GM12878 (cell line): Measurements from ENCODE around the gene RRP1B. TPM values are rescaled to one million over a fixed set of nuclear protein-coding genes. Genes with fewer than 3 reads are reported as not detected.

ENCODE experiments used
- ATAC-seq: fragments of 200-7000 bp; cut with Tn5 transposase; 3 replicates; pipeline ENCODE4 v1.9.1; 2020; ENCODE audit warnings: mild to moderate bottlenecking, moderate library complexity
- BruUV-seq: library from RNA; stranded (reverse); fragments of 400-500 nt; replicated peaks from 2 replicates; lab custom pipeline; 2021; lab: Mats Ljungman, UMichigan
- CTCF ChIA-PET: fragments of 300-600 bp; sonication (Branson Sonifier 250); formaldehyde crosslinking; extraction: SDS; loops from one replicate; lab custom pipeline; 2021; ENCODE audit warnings: inconsistent platforms; lab: Yijun Ruan, JAX
- POLR2A ChIA-PET: fragments of 350-600 bp; formaldehyde crosslinking; extraction: SDS; loops from one replicate; lab custom pipeline; 2021; ENCODE audit warnings: inconsistent platforms; lab: Charles Lee
- RAD21 ChIA-PET: fragments of 300-600 bp; sonication (Branson Sonifier 250); formaldehyde crosslinking; loops from one replicate; lab custom pipeline; 2023; ENCODE audit warnings: antibody characterized with exemption; ENCODE audit not compliant: unreplicated experiment; lab: Charles Lee
- SMC1A ChIA-PET: fragments of 300-600 bp; sonication (Branson Sonifier 250); formaldehyde crosslinking; loops from one replicate; lab custom pipeline; 2023; ENCODE audit not compliant: unreplicated experiment, uncharacterized antibody; lab: Charles Lee
- DNase-seq: peaks from one replicate; pipeline ENCODE4 v3.0.0-alpha.2; 2011; ENCODE audit warnings: low read depth, low spot score
- FAIRE-seq: peaks from 3 replicates; lab custom pipeline; 2011; peaks lifted over from hg19 to GRCh38; lab: Jason Lieb, UNC
- H2AFZ ChIP-seq: 2 replicates; pipeline ENCODE4 v1.6.0; 2011; ENCODE audit warnings: low read depth, low read length, control low read depth; ENCODE audit not compliant: control insufficient read depth
- H3K27ac ChIP-seq: 2 replicates; pipeline ENCODE4 v1.5.1; 2011; ENCODE audit warnings: control low read depth; ENCODE audit not compliant: control insufficient read depth, insufficient read depth
- H3K27me3 ChIP-seq, 2 experiments: replicated peaks in 1 of 2; 2 replicates each; pipeline versions ENCODE4 v1.6.0 to v1.6.1; 2011; ENCODE audit warnings: low read length in 1 of 2; ENCODE audit not compliant: control insufficient read depth in 2 of 2, insufficient read depth in 2 of 2
- H3K36me3 ChIP-seq, 2 experiments: 2 replicates each; pipeline ENCODE4 v1.5.1; 2011; ENCODE audit warnings: low read length in 1 of 2; ENCODE audit not compliant: control insufficient read depth in 2 of 2, insufficient read depth in 2 of 2
- H3K4me1 ChIP-seq: 2 replicates; pipeline ENCODE4 v1.6.1; 2011; ENCODE audit warnings: mild to moderate bottlenecking, low read length, moderate library complexity, mixed read lengths; ENCODE audit not compliant: control insufficient read depth, insufficient read depth
- H3K4me2 ChIP-seq: 2 replicates; pipeline ENCODE4 v1.6.0; 2011; ENCODE audit warnings: control low read depth; ENCODE audit not compliant: control insufficient read depth, insufficient read depth
- H3K4me3 ChIP-seq: fragments of 200-600 bp; sonication (generic); 2 replicates; pipeline ENCODE4 v1.5.1; 2016
- H3K79me2 ChIP-seq: 2 replicates; pipeline ENCODE4 v1.6.0; 2011; ENCODE audit warnings: low read length; ENCODE audit not compliant: control insufficient read depth, insufficient read depth
- H3K9ac ChIP-seq: 2 replicates; pipeline ENCODE4 v1.8.0; 2011; ENCODE audit warnings: low read length, control low read depth, mixed read lengths; ENCODE audit not compliant: control insufficient read depth, insufficient read depth
- H3K9me3 ChIP-seq: replicated peaks from 3 replicates; pipeline ENCODE4 v1.5.1; 2011; ENCODE audit warnings: mild to moderate bottlenecking, low read length; ENCODE audit not compliant: control insufficient read depth, insufficient read depth
- H4K20me1 ChIP-seq: 2 replicates; pipeline ENCODE4 v1.6.0; 2011; ENCODE audit not compliant: control insufficient read depth, insufficient read depth
- ASH2L ChIP-seq: fragments of 300-600, 200-600 bp; sonication (generic); IDR thresholded peaks from 2 replicates; pipeline ENCODE4 v1.6.1; 2017; ENCODE audit warnings: low read depth, mild to moderate bottlenecking, borderline replicate concordance
- CHD2 ChIP-seq: IDR thresholded peaks from 2 replicates; pipeline ENCODE4 v1.6.1; 2011; ENCODE audit warnings: low read depth, low read length, improper control_type of control experiment, borderline replicate concordance
- EED ChIP-seq: sonication (generic); IDR thresholded peaks from 2 replicates; pipeline ENCODE4 v1.6.1; 2016; ENCODE audit warnings: antibody characterized with exemption, low read depth
- ELK1 ChIP-seq: IDR thresholded peaks from 2 replicates; pipeline ENCODE4 v1.6.1; 2012; ENCODE audit warnings: low read depth, low read length, improper control_type of control experiment
- ETV6 ChIP-seq, 2 experiments: fragments of 450-650 bp in 1 of 2; IDR thresholded peaks in 1 of 2; conservative IDR thresholded peaks in 1 of 2; 2 replicates each; pipeline ENCODE4 v1.6.1; 2014; ENCODE audit warnings: antibody characterized with exemption in 1 of 2, borderline replicate concordance in 1 of 2, low read depth in 1 of 2, mild to moderate bottlenecking in 1 of 2, moderate library complexity in 1 of 2
- IKZF2 ChIP-seq, 2 experiments: fragments of 450-650 bp; IDR thresholded peaks; 2 replicates each; pipeline ENCODE4 v1.6.1; 2017; ENCODE audit warnings: mild to moderate bottlenecking in 2 of 2, moderate library complexity in 2 of 2
- JUNB ChIP-seq: IDR thresholded peaks from 2 replicates; pipeline ENCODE4 v1.6.1; 2016; ENCODE audit warnings: antibody characterized with exemption, mild to moderate bottlenecking
- MTA2 ChIP-seq: fragments of 450-650 bp; IDR thresholded peaks from 2 replicates; pipeline ENCODE4 v1.6.1; 2016; ENCODE audit warnings: low read depth, mild to moderate bottlenecking, moderate library complexity
- MXI1 ChIP-seq: fragments of 150-350 bp; IDR thresholded peaks from 2 replicates; pipeline ENCODE4 v1.6.1; 2011; ENCODE audit warnings: low read depth, mild to moderate bottlenecking, inconsistent platforms, low read length, improper control_type of control experiment
- RBBP5 ChIP-seq: fragments of 200-600 bp; sonication (generic); conservative IDR thresholded peaks from 2 replicates; pipeline ENCODE4 v1.6.1; 2016
- SIN3A ChIP-seq: IDR thresholded peaks from 2 replicates; pipeline ENCODE4 v1.6.1; 2012; ENCODE audit warnings: low read depth, low read length, improper control_type of control experiment
- TCF7 ChIP-seq: IDR thresholded peaks from 2 replicates; pipeline ENCODE4 v1.6.1; 2014; ENCODE audit warnings: antibody characterized with exemption, borderline replicate concordance
- ZNF217 ChIP-seq: fragments of 450-650 bp; IDR thresholded peaks from 2 replicates; pipeline ENCODE4 v1.6.1; 2017; ENCODE audit warnings: antibody characterized with exemption, mild to moderate bottlenecking
- ZNF24 ChIP-seq: fragments of 450-650 bp; IDR thresholded peaks from 2 replicates; pipeline ENCODE4 v1.6.1; 2017; ENCODE audit warnings: antibody characterized with exemption, mild to moderate bottlenecking
- WGBS: methylation state at CpG from one replicate; pipeline ENCODE4 v1.1.6; 2016; ENCODE audit warnings: low lambda C conversion rate; ENCODE audit not compliant: insufficient replicate concordance, insufficient coverage; ENCODE audit errors: missing lambda C conversion rate; 5-methylcytosine and 5-hydroxymethylcytosine counted together
- in situ Hi-C: fragments of 300-500 bp; cut with MboI; formaldehyde crosslinking; loops from 9 replicates; pipeline ENCODE4 v1.14.3; 2018; ENCODE audit warnings: mixed read lengths
- intact Hi-C: fragments of 100-400 bp; cut with micrococcal nuclease; formaldehyde crosslinking; loops from one replicate; pipeline ENCODE4 v1.14.2; 2022; ENCODE audit not compliant: unreplicated experiment
- polyA plus RNA-seq, 11 experiments: library from polyadenylated mRNA; depleted of rRNA in 4 of 11; unstranded in 6 of 11; stranded (reverse) in 5 of 11; fragments of >200 nt; fragmentation: Nextera tagmentation in 4 of 11; fragmentation: Illumina TruSeq in 1 of 11; extraction: Ambion mirVana in 4 of 11; extraction: Trizol in 1 of 11; gene quantifications; 1 replicate in 1 of 11; 2 replicates in 10 of 11; pipeline versions ENCODE4 v1.2.1 to v1.2.3, GENCODE V29; 2011 to 2016; ENCODE audit warnings: inconsistent platforms in 2 of 11, missing spikeins in 2 of 11, low read depth in 1 of 11
- total RNA-seq, 4 experiments: library from RNA; depleted of rRNA in 3 of 4; stranded (reverse); fragments of >200 nt in 3 of 4; fragmentation: Illumina TruSeq in 1 of 4; extraction: Trizol in 1 of 4; gene quantifications; 2 replicates each; pipeline versions ENCODE4 v1.2.1 to v1.2.3, GENCODE V29; 2013 to 2021
- TF ChIP-seq, protein P1 (sequence below): fragments of 450-650 bp; IDR thresholded peaks from 2 replicates; pipeline ENCODE4 v1.6.1; 2017; ENCODE audit warnings: low read depth, mild to moderate bottlenecking, moderate library complexity

RRP1B gene
- total and polyA plus RNA-seq, 10 of the 15 experiments (the other 5 are each of a cell fraction or from before 2014, with no cell fraction given): 8.1 to 57.4 (median 38.1) TPM

DNA sequence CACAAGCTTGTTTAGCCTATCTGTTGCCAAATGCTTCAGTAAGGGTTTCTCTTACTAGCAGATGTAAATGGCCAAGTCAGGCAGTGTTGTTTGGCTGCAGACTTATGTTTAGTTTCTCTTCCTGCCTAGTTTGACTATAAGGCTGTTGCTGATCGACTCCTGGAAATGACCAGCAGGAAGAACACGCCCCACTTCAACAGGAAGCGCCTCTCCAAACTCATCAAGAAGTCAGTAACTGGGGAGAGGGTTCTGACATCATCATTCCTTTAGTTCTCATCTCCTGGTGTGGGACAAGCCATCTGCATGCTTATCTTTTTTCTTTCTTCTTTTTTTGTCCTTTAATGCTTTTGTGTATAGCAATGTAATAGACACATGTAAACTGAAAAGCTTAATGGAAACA lies 25.1 kb downstream of the RRP1B start:
- ATAC-seq (no peak), FAIRE-seq (no peak), DNase-seq (no peak)
- ChIA-PET SMC1A (no interaction called here), CTCF (no interaction called here), POLR2A (interaction anchor here (0.7 kb wide), 1 partner anchor 273 kb away, joined by 5 read pairs; no protein-coding TSS in a partner anchor), RAD21 (no interaction called here)
- intact Hi-C loops (no loop called here), in situ Hi-C loops (loop anchor here (25.0 kb wide), 1 partner anchor 1472 kb away; the partner anchor contains the start of gene ABCG1)
- Histone ChIP-seq H3K27me3 (no peaks in the 10 kb centered on the region), H3K79me2 (no peaks in the 10 kb centered on the region), H3K9ac (no peak overlapping the region), H3K4me2 (no peak overlapping the region), H4K20me1 (no peaks in the 10 kb centered on the region), H3K27ac (no peak overlapping the region), H2AFZ (no peak overlapping the region), H3K9me3 (no peaks in the 10 kb centered on the region), H3K4me3 (no peak overlapping the region), H3K36me3 (peaks cover 39 to 44% of the 10 kb centered on the region in 2 experiments), H3K4me1 (no peaks in the 10 kb centered on the region)
- WGBS: 72% methylated on average over 3 of the region's 3 CpGs
- no TSS peak for BruUV-seq
- TF ChIP-seq ELK1: no peak
- TF ChIP-seq JUNB: no peak
- TF ChIP-seq EED: no peak

GRCh38 chr21:43686811-43687565 lies 27.6 kb downstream of the RRP1B start:
- H3K36me3 ChIP-seq: peaks cover 42 to 62% of the 10 kb centered on the region in 2 experiments
- ChIA-PET CTCF (interaction anchor here (1.2 kb wide), 1 partner anchor 42 kb away, joined by 3 read pairs; no protein-coding TSS in a partner anchor), RAD21 (no interaction called here), POLR2A (no interaction called here), SMC1A (no interaction called here)
- no peak overlapping the region for H3K4me2 ChIP-seq
- in situ Hi-C loops (loop anchor here (25.0 kb wide), 1 partner anchor 1475 kb away; the partner anchor contains the start of gene ABCG1), intact Hi-C loops (no loop called here)
- H3K4me3 ChIP-seq: no peak overlapping the region
- no peak for DNase-seq
- H3K79me2 ChIP-seq: no peaks in the 10 kb centered on the region
- H2AFZ ChIP-seq: no peak overlapping the region
- WGBS: 88% methylated on average over 21 of the region's 21 CpGs
- H3K27me3 ChIP-seq: no peaks in the 10 kb centered on the region
- H3K27ac ChIP-seq: no peak overlapping the region
- BruUV-seq: TSS peak; percentile 71
- no peaks in the 10 kb centered on the region for H3K4me1 ChIP-seq
- no peak overlapping the region for H3K9ac ChIP-seq
- no peak for ATAC-seq
- FAIRE-seq: no peak
- no peaks in the 10 kb centered on the region for H4K20me1 ChIP-seq
- H3K9me3 ChIP-seq: no peaks in the 10 kb centered on the region
- no peak for TF ChIP-seq CHD2
- no peak for TF ChIP-seq RBBP5
- TF ChIP-seq SIN3A: no peak
- TF ChIP-seq MTA2: no peak
- no peak for TF ChIP-seq MXI1
- TF ChIP-seq ZNF24: no peak
- TF ChIP-seq ZNF217: no peak
- no peak for TF ChIP-seq ETV6 (conservative IDR thresholded peaks at IDR 0.05 in 1 of 2, IDR thresholded peaks at IDR 0.05 in 1 of 2; ENCODE audit: borderline replicate concordance in 1 of 2, low read depth in 1 of 2)
- TF ChIP-seq TCF7: no peak
- no peak for TF ChIP-seq ASH2L
- TF ChIP-seq IKZF2 (IDR thresholded peaks at IDR 0.05): no peak
- TF ChIP-seq, protein P1, sequence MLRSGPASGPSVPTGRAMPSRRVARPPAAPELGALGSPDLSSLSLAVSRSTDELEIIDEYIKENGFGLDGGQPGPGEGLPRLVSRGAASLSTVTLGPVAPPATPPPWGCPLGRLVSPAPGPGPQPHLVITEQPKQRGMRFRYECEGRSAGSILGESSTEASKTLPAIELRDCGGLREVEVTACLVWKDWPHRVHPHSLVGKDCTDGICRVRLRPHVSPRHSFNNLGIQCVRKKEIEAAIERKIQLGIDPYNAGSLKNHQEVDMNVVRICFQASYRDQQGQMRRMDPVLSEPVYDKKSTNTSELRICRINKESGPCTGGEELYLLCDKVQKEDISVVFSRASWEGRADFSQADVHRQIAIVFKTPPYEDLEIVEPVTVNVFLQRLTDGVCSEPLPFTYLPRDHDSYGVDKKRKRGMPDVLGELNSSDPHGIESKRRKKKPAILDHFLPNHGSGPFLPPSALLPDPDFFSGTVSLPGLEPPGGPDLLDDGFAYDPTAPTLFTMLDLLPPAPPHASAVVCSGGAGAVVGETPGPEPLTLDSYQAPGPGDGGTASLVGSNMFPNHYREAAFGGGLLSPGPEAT: no peak
